ENCODE data around the gene TPGS1.

The TPGS1 gene

DNA sequence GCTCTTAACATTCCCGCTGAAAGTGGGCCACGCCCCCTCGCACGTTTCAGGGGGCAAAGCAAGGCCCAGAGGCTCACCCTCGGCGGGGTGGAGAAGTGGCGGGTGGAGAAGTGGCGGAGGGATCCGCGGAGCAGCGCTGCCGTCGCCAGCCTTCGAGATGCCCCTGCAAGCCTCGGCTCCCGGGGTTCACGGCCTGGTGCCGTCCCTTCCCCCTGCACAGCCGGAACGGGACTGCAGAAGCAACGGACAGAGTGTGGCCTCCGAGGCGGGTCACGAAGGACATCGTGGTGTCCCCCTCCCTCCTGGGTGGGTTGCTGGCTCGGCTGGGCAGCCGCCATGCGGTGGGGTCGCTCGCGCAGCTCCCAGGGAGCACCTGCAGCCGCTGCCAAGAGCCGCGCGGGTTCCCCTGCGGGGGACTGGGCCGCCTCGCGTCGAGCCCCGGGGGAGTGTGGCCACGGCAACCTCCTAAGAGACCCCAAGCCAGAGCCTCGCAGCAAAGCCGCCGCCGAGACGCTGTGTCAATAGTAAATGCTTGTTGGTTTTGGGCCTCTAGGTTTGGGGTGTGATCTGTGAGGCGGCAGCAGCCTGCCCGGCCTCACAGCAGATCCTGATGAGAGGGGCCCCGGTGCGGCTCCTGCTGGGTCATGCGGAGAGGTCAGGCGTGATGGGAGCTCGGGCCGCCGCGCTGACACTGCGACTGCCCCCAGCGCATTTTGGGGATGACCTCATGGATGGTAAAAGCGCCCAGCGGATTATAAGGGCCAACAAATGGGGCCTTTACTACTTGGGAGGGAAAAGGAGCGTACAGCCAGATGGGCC lies 5.5 kb downstream of the TPGS1 start:
- TF ChIP-seq, protein P1, sequence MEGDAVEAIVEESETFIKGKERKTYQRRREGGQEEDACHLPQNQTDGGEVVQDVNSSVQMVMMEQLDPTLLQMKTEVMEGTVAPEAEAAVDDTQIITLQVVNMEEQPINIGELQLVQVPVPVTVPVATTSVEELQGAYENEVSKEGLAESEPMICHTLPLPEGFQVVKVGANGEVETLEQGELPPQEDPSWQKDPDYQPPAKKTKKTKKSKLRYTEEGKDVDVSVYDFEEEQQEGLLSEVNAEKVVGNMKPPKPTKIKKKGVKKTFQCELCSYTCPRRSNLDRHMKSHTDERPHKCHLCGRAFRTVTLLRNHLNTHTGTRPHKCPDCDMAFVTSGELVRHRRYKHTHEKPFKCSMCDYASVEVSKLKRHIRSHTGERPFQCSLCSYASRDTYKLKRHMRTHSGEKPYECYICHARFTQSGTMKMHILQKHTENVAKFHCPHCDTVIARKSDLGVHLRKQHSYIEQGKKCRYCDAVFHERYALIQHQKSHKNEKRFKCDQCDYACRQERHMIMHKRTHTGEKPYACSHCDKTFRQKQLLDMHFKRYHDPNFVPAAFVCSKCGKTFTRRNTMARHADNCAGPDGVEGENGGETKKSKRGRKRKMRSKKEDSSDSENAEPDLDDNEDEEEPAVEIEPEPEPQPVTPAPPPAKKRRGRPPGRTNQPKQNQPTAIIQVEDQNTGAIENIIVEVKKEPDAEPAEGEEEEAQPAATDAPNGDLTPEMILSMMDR (IDR thresholded peaks at IDR 0.05) = no peak

DNA sequence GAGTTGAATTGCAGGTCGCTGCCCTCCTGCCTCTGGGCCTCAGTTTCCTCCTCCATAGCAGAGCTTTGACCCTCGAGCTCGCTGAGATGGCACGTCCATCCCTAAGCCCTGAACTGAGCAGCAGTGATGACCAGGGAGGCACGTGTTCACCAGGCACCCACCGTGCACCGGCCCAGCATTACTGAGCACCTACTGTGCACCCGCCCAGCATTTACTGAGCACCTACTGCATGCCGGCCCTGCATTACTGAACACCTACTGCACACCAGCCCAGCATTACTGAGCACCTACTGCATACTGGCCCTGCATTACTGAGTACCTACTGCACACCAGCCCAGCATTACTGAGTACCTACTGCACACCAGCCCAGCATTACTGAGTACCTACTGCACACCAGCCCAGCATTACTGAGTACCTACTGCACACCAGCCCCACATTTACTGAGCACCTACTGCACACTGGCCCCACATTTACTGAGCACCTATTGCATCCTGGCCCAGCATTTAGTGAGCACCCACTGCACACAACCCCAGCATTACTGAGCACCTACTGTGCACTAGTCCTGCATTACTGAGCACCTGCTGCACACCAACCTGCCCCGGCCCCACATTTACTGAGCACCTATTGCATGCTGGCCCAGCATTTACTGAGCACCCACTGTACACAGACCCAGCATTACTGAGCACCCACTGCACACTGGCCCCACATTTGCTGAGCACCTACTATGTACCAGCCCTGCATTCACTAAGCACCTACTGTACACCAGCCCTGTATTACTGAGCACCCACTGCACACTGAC lies 6.3 kb downstream of the TPGS1 start:
- TF ChIP-seq, protein P1 (IDR thresholded peaks at IDR 0.05) = no peak

DNA sequence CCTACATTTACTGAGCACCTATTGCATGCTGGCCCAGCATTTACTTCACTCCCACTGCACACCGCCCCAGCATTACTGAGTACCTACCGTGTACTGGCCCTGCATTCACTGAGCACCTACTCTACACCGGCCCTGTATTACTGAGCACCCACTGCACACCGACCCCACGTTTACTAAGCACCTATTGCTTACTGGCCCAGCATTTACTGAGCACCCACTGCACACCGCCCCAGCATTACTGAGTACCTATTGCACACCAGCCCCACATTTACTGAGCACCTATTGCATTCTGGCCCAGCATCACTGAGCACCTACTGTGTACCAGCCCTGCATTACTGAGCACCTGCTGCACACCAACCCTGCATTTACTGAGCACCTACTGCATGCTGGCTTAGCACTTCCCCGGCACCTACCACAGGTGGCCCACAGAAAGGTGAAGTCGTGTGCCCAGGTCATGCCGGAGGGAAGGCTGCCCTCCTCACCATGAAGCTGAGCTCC lies 6.9 kb downstream of the TPGS1 start:
- TF ChIP-seq, protein P1 (IDR thresholded peaks at IDR 0.05) = no peak

DNA sequence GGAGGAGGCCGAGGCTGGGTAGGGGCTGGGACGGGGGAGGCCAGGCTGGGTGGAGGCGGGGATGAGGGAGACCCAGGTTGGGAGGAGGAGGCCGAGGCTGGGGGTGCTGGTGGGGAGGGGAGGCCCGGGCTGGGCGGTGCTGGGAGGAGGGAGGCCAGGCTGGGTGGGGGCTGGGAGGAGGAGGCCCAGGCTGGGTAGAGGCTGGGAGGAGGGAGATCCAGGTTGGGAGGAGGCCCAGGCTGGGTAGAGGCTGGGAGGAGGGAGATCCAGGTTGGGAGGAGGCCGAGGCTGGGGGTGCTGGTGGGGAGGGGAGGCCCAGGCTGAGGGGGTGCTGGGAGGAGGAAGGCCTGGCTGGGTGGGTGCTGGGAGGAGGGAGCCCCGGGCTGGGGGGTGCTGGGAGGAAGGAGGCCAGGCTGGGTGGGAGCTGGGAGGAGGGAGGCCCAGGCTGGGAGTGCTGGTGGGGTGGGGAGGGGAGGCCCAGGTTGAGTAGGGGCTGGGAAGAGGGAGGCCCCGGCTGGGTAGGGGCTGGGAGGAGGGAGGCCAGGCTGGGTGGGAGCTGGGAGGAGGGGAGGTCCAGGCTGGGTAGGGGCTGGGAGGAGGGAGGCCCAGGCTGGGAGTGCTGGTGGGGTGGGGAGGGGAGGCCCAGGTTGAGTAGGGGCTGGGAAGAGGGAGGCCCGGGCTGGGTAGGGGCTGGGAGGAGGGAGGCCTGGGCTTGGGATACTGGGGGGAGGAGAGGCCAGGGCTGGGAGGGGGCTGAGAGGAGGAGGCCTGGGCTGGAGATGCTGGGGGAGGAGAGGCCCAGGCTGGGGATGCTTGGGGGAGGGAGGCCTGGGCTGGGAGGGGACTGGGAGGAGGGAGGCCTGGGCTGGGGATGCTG lies 10.7 kb downstream of the TPGS1 start:
- TF ChIP-seq, protein P1 (IDR thresholded peaks at IDR 0.05) = no peak

DNA sequence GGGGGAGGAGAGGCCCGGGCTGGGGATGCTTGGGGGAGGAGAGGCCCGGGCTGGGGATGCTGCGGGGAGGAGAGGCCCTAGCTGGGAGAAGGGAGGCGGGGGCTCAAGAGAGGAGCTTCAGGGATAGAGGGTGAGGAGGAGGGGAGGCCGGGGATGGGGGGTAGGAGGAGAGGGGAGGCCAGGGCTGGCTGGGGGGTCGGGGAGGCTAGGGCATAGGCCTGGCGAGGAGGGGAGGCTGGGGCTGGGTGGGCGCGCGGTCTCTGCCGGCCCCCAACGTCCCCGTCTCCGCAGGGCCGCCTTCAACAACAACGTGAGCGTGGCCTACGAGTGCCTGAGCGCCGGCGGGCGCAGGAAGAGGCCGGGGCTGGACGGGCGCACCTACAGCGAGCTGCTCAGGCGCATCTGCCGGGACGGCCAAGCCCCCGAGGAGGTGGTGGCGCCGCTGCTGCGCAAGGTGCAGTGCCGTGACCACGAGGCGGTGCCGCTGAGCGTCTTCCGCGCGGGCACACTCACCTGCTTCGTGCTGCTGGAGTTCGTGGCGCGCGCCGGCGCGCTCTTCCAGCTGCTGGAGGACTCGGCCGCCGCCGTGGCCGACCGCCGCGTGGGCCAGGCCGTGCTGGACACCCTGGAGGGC lies 11.4 kb downstream of the TPGS1 start:
- TF ChIP-seq, protein P1 (IDR thresholded peaks at IDR 0.05) = no peak

DNA sequence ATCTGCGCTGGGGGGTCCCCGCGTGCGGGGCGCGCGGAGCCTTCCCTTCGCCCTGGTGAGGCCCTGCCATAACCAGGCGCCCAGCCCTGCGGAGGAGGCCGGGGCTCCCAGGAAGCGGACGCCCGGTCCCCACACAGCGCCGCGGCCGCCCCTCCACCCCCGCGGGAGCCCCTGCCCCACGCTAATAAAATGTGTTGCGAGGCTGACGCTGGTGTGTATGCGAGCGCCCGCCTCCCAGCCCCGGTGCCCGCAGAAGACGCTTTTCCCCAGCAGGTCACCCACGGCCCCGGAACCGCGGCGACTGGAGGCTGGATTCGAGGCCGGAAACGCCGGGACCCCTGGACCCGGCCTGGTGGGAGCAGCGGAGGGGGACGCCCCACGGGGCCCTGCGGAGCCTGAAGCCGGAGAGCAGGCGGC lies 12.2 kb downstream of the TPGS1 start:
- TF ChIP-seq, protein P1 (IDR thresholded peaks at IDR 0.05) = no peak

All from LNCAP (cell line).